Measurements from ENCODE around the gene HACE1.

- TF ChIP-seq CTCF (IDR thresholded peaks at IDR 0.05; ENCODE audit: poor library complexity) (no peak), EZH2 (IDR thresholded peaks at IDR 0.05; ENCODE audit: borderline replicate concordance) (no peak), EZH2phosphoT487 (IDR thresholded peaks at IDR 0.05; ENCODE audit: low read depth, severe bottlenecking, unreplicated experiment) (no peak)
These were observed 90.8 kb downstream of the HACE1 start for GRCh38 chr6:104768906-104769305.
